Panc1 (cell line): ENCODE measurements around the gene ZBTB20. TPM values are rescaled to one million over a fixed set of nuclear protein-coding genes. Genes with fewer than 3 reads are reported as not detected.

Source experiments
- ATAC-seq: fragments of 200-7000 bp; cut with Tn5 transposase; 2 replicates; pipeline ENCODE4 v1.9.1; 2020; ENCODE audit warnings: mild to moderate bottlenecking, moderate library complexity
- BruUV-seq: library from RNA; stranded (reverse); fragments of 400-500 nt; replicated peaks from 2 replicates; lab custom pipeline; 2021; lab: Mats Ljungman, UMichigan
- CTCF ChIA-PET: fragments of 300-600 bp; sonication (Branson Sonifier 250); formaldehyde crosslinking; loops from one replicate; lab custom pipeline; 2022; ENCODE audit warnings: antibody characterized with exemption; lab: Charles Lee
- POLR2A ChIA-PET: fragments of 300-600 bp; sonication (Branson Sonifier 250); formaldehyde crosslinking; loops from one replicate; lab custom pipeline; 2022; ENCODE audit warnings: antibody characterized with exemption; lab: Charles Lee
- DNase-seq: peaks from one replicate; pipeline ENCODE4 v3.0.0-alpha.2; 2010; ENCODE audit warnings: low read depth, low spot score
- H3K27ac ChIP-seq: 2 replicates; pipeline ENCODE4 v1.5.1; 2011; ENCODE audit warnings: mild to moderate bottlenecking, low read length, inconsistent platforms
- H3K27me3 ChIP-seq: fragments of 200-500 bp; sonication (Bioruptor generic); 2 replicates; pipeline ENCODE4 v1.6.0; 2014; ENCODE audit warnings: low read length, inconsistent platforms; ENCODE audit not compliant: control insufficient read depth, insufficient read depth
- H3K36me3 ChIP-seq: fragments of 200-500 bp; sonication (Bioruptor generic); 2 replicates; pipeline ENCODE4 v1.5.1; 2014; ENCODE audit warnings: inconsistent platforms, mild to moderate bottlenecking, low read length, moderate library complexity; ENCODE audit not compliant: control insufficient read depth, insufficient read depth
- H3K4me1 ChIP-seq: 2 replicates; pipeline ENCODE4 v1.5.1; 2011; ENCODE audit warnings: inconsistent platforms, mild to moderate bottlenecking, low read length, moderate library complexity; ENCODE audit not compliant: control insufficient read depth, insufficient read depth
- H3K4me3 ChIP-seq, 2 experiments: 2 replicates each; pipeline ENCODE4 v1.5.1; 2011 to 2012; ENCODE audit warnings: low read depth in 2 of 2, low read length in 2 of 2, mild to moderate bottlenecking in 2 of 2, inconsistent platforms in 1 of 2, moderate library complexity in 1 of 2
- H3K9me3 ChIP-seq: fragments of 200-500 bp; sonication (Bioruptor generic); 2 replicates; pipeline ENCODE4 v1.5.1; 2014; ENCODE audit warnings: low read depth, mild to moderate bottlenecking, inconsistent platforms, low read length, moderate library complexity; ENCODE audit not compliant: control insufficient read depth, insufficient read depth
- CTCF ChIP-seq: fragments of 450-650 bp; IDR thresholded peaks from 2 replicates; pipeline ENCODE4 v1.5.1; 2017; ENCODE audit warnings: mild to moderate bottlenecking
- POLR2AphosphoS5 ChIP-seq: IDR thresholded peaks from 2 replicates; pipeline ENCODE4 v1.6.1; 2012; ENCODE audit warnings: mild to moderate bottlenecking, low read depth, low read length, moderate library complexity
- REST ChIP-seq, 2 experiments: IDR thresholded peaks; 2 replicates each; pipeline ENCODE4 v1.6.1; 2011 to 2012; ENCODE audit warnings: low read depth in 2 of 2, control low read depth in 1 of 2, low read length in 1 of 2, mild to moderate bottlenecking in 1 of 2, moderate library complexity in 1 of 2; ENCODE audit not compliant: insufficient read depth in 1 of 2
- SIN3A ChIP-seq: IDR thresholded peaks from 2 replicates; pipeline ENCODE4 v1.6.1; 2012; ENCODE audit warnings: low read depth, mild to moderate bottlenecking, low read length, moderate library complexity, borderline replicate concordance; ENCODE audit not compliant: insufficient read depth
- TCF7L2 ChIP-seq: IDR thresholded peaks from 2 replicates; pipeline ENCODE4 v1.6.1; 2011; ENCODE audit warnings: mild to moderate bottlenecking, low read depth, low read length, inconsistent platforms
- in situ Hi-C: cut with HindIII; loops from 2 replicates; pipeline ENCODE4 v1.10.0; 2016; ENCODE audit warnings: low sequenced_read_pairs, low pct_unique_long_range_greater_than_20kb
- intact Hi-C: fragments of 100-400 bp; cut with micrococcal nuclease; formaldehyde crosslinking; loops from one replicate; pipeline ENCODE4 v1.10.0; 2022; ENCODE audit not compliant: unreplicated experiment
- total RNA-seq: library from RNA; stranded (reverse); gene quantifications from one replicate; pipeline ENCODE4 v1.2.1, GENCODE V29; 2021; ENCODE audit not compliant: unreplicated experiment

ZBTB20 gene
- total RNA-seq, 1 experiment from 2014 or later: 4.1 TPM

GRCh38 chr3:115089481-115089880, 57.6 kb downstream of the ZBTB20 start:
- in situ Hi-C loops: no loop called here
- BruUV-seq: no TSS peak
- no peaks in the 10 kb centered on the region for H3K9me3 ChIP-seq
- H3K27me3 ChIP-seq: no peaks in the 10 kb centered on the region
- no peak for DNase-seq
- TF ChIP-seq REST (IDR thresholded peaks at IDR 0.05; ENCODE audit: insufficient read depth in 1 of 2, low read depth in 2 of 2, low read length in 1 of 2): no peak
- no peak for TF ChIP-seq TCF7L2
- TF ChIP-seq SIN3A: no peak
- TF ChIP-seq POLR2AphosphoS5: no peak
- no peaks in the 10 kb centered on the region for H3K36me3 ChIP-seq
- H3K27ac ChIP-seq: no peak overlapping the region
- intact Hi-C loops: no loop called here
- H3K4me3 ChIP-seq: no peak overlapping the region
- ChIA-PET POLR2A (no interaction called here), CTCF (no interaction called here)
- no peaks in the 10 kb centered on the region for H3K4me1 ChIP-seq
- no peak for ATAC-seq

- ChIA-PET CTCF (no interaction called here), POLR2A (no interaction called here)
- BruUV-seq: no TSS peak
- in situ Hi-C loops: no loop called here
- H3K27ac ChIP-seq: no peak overlapping the region
- no peak for ATAC-seq
- no peaks in the 10 kb centered on the region for H3K4me1 ChIP-seq
- H3K27me3 ChIP-seq: no peaks in the 10 kb centered on the region
- no peak overlapping the region for H3K4me3 ChIP-seq
- no peaks in the 10 kb centered on the region for H3K9me3 ChIP-seq
- H3K36me3 ChIP-seq: no peaks in the 10 kb centered on the region
- TF ChIP-seq TCF7L2: no peak
- TF ChIP-seq CTCF: no peak
- TF ChIP-seq POLR2AphosphoS5: no peak
- no peak for TF ChIP-seq SIN3A
- TF ChIP-seq REST (IDR thresholded peaks at IDR 0.05; ENCODE audit: insufficient read depth in 1 of 2, low read depth in 2 of 2, low read length in 1 of 2): no peak
- DNase-seq: no peak
- intact Hi-C loops: no loop called here
These were observed 59.6 kb downstream of the ZBTB20 start for GRCh38 chr3:115087512-115087911.
